ENCODE data around the gene UBE2L6. TPM values are rescaled to one million over a fixed set of nuclear protein-coding genes. Genes with fewer than 3 reads are reported as not detected.
"Not testable (repeated sequence)": the region's sequence is repeated elsewhere in the genome, so short reads cannot be mapped to it uniquely, and the experiment has no call there.

The UBE2L6 gene
- polyA plus RNA-seq, 3 donors from 2014 or later = 310 to 706 (median 354) TPM

DNA sequence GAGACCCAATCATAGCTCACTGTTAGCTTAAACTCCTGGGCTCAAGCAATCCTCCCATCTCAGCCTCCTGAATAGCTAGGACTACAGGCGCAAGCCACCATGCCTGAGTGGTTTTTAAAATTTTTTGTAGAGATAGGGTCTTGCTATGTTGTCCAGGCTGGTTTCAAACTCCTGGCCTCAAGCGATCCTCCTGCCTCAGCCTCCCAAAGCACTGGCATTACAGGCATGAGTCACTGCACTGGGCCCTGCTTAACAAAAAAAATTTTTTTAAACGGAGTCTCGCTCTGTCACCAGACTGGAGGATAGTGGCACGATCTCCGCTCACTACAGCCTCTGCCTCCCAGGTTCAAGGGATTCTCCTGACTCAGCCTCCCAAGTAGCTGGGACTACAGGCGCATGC is 33.0 kb downstream of the UBE2L6 start:
- not testable (repeated sequence) for H3K36me3 Mint-ChIP-seq; H3K27me3 Mint-ChIP-seq (ENCODE audit: low read depth in 3 of 3); H3K4me3 Mint-ChIP-seq; H3K27ac Mint-ChIP-seq; DNase-seq; H3K9me3 Mint-ChIP-seq
- peaks cover 24 to 27% of the 10 kb centered on the region in 2 donors for H3K4me1 Mint-ChIP-seq

DNA sequence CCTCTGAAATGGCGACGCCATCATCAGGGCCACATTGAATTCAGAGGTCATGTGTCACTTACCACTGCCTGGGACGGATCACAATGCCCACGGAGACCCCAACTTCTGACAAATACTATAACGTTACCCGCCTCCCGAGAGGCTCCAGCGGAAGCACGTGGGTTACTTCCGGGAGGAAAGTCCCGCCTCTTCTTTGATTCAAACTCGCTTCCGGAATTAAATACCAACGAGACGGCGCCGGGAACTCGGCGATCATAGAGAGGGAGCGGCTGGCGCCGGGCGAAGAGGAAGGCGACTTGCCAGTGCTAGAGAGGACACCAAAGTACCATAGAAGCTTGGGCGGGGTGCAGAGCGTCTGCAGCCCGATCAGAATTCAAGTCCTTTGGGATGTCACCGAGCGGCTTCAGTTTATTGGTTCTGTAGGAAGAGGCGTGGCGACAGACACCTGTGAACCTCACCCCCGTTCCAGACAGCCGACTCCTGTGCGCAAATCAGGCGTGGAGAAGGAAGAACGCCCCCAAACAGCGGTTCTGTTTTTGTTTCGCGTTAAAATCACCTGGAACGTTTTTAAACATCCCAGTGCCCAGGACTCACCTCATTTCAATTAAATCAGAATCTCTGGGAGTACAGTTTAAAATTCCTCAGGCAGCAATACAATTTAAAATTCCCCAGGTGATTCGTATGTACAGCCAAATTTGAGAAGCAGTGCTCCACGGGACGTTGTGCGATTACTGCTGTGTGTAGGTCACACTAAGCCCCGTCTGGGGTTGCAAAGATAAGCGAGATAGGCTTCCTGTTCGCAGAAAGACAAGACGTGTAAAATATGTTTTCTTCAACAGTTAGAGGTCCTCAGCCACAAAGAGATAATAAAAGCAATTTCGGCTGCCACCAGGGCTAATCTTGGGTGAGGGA is 36.6 kb downstream of the UBE2L6 start, which contains the start of gene TIMM10:
Gene TIMM10, minus strand, starts transcription at position 159 of the 912 bp plus-strand sequence. CDS start 565 bp downstream, outside the sequence.
- Mint-ChIP-seq H3K27me3 (ENCODE audit: low read depth in 3 of 3) (peaks cover 0 to 8% (median 2%) of the 10 kb centered on the region in 3 donors), H3K36me3 (no peaks in the 10 kb centered on the region), H3K9me3 (no peaks in the 10 kb centered on the region), H3K4me3 (peak within 1 kb of the TSS; percentile 94 to 98 (median 96)), H3K4me1 (peaks cover 27 to 38% of the 10 kb centered on the region in 2 donors), H3K27ac (peak within 1 kb of the TSS; percentile 92 to 99 (median 98))
- peak; percentile 89 to 91 (median 90) for DNase-seq

- Mint-ChIP-seq H3K27me3 (ENCODE audit: low read depth in 3 of 3) (peaks cover 0 to 6% (median 2%) of the 10 kb centered on the region in 3 donors), H3K36me3 (no peaks in the 10 kb centered on the region), H3K4me3 (peak overlapping the region; percentile 94 to 98 (median 96)), H3K9me3 (no peaks in the 10 kb centered on the region), H3K27ac (peak overlapping the region; percentile 92 to 99 (median 98)), H3K4me1 (peaks cover 27 to 38% of the 10 kb centered on the region in 2 donors)
- DNase-seq = no peak
These were observed 37.3 kb downstream of the UBE2L6 start for GRCh38 chr11:57530215-57530595.

DNA sequence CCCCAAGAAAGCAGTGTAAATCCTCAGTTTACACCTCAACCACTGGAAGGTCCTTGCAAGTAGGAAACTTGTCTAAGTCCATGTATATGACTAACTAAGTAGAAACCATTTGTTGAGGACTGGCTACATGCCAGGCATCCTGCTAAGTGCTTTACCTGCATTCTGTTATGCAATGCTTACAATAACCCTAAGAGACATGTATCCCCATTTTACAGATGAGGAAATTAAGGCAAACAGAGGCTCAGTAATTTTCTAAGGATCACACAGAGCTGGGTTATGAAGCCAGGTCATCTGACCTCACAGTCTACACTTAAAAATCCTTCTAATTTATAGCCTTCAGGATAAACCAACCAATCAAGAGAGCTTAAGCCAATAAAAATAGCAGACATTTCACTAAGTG is 38.5 kb downstream of the UBE2L6 start:
- Mint-ChIP-seq H3K27ac (peak overlapping the region in 4 of 6 donors; percentile 11 to 97 (median 49)), H3K4me1 (peaks cover 27 to 38% of the 10 kb centered on the region in 2 donors), H3K4me3 (peak overlapping the region in 2 of 5 donors; percentile 18 to 27), H3K9me3 (no peaks in the 10 kb centered on the region), H3K36me3 (no peaks in the 10 kb centered on the region), H3K27me3 (ENCODE audit: low read depth in 3 of 3) (peaks cover 0 to 6% (median 2%) of the 10 kb centered on the region in 3 donors)
- no peak for DNase-seq

DNA sequence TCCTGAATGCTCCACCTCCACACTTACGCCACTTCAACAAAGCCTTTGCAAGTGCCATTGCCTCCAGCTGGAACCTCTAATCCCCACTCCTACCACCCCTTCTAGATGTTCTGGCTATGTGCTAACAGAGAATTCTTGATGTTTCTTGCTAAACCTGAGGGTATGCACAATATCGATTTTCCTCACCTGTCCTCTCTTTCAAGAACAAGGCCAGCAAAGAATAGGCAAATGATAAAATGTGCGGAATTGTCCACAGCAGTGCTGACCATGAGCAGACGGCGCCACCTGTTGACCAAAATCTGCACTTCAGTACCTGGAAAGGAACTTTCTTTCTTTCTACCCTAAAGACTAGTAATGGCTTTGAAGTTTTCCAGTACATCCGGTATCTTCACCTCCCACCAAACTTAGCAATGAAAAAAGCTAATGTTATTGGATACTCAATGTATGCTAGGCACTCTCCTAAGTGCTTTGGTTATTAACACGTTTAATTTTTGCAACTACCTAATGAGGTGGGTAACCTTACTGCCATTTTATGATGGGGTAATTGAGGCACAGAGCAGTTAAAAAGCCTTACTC is 40.3 kb downstream of the UBE2L6 start:
- no peaks in the 10 kb centered on the region for H3K9me3 Mint-ChIP-seq
- H3K4me3 Mint-ChIP-seq = no peak overlapping the region
- peaks cover 27 to 37% of the 10 kb centered on the region in 2 donors for H3K4me1 Mint-ChIP-seq
- H3K27me3 Mint-ChIP-seq (ENCODE audit: low read depth in 3 of 3) = peaks cover 0 to 8% (median 2%) of the 10 kb centered on the region in 3 donors
- peak; percentile 53 to 63 (median 60) for DNase-seq
- no peaks in the 10 kb centered on the region for H3K36me3 Mint-ChIP-seq
- H3K27ac Mint-ChIP-seq = peak overlapping the region in 2 of 6 donors; percentile 21 to 41

- Mint-ChIP-seq H3K27ac (no peak overlapping the region), H3K4me3 (no peak overlapping the region), H3K27me3 (ENCODE audit: low read depth in 3 of 3) (peaks cover 2 to 3% (median 2%) of the 10 kb centered on the region in 3 donors)
These were observed 44.1 kb downstream of the UBE2L6 start for GRCh38 chr11:57523419-57523818.

DNA sequence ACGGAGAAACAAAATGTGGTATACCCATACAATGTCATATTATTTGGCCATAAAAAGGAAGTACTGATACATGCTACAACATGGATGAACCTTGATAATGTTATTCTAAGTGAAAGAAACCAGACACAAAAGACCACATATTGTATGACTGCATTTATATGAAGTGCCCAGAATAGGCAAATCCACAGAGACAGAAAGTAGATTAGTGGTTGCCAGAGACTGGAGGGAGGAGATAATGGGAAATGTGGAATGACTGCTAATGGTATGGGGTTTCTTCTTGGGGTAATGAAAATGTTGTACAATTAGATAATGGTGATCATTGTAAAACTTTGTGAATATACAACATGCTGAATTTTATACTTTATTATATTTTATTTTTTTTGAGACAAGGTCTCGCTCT is 46.4 kb downstream of the UBE2L6 start:
- Mint-ChIP-seq H3K4me3 (no peak overlapping the region), H3K27me3 (ENCODE audit: low read depth in 3 of 3) (peaks cover 2 to 5% (median 2%) of the 10 kb centered on the region in 3 donors), H3K27ac (no peak overlapping the region), H3K36me3 (no peaks in the 10 kb centered on the region), H3K4me1 (peaks cover 2% of the 10 kb centered on the region in 2 donors), H3K9me3 (no peaks in the 10 kb centered on the region)
- DNase-seq = no peak

More at GRCh38 chr11:57523419-57523818, 44.1 kb downstream of the UBE2L6 start:
- Mint-ChIP-seq H3K36me3 (no peaks in the 10 kb centered on the region), H3K4me1 (peaks cover 2 to 8% of the 10 kb centered on the region in 2 donors), H3K9me3 (no peaks in the 10 kb centered on the region)
- no peak for DNase-seq

GRCh38 chr11:57516061-57516443 is 51.4 kb downstream of the UBE2L6 start:
- Mint-ChIP-seq H3K4me3 (peak overlapping the region; percentile 90 to 98 (median 97)), H3K36me3 (no peaks in the 10 kb centered on the region), H3K9me3 (no peaks in the 10 kb centered on the region), H3K27me3 (ENCODE audit: low read depth in 3 of 3) (peaks cover 0 to 9% (median 9%) of the 10 kb centered on the region in 3 donors), H3K4me1 (peaks cover 22 to 23% of the 10 kb centered on the region in 2 donors), H3K27ac (peak overlapping the region in 5 of 6 donors; percentile 13 to 76 (median 71))
- DNase-seq = no peak

DNA sequence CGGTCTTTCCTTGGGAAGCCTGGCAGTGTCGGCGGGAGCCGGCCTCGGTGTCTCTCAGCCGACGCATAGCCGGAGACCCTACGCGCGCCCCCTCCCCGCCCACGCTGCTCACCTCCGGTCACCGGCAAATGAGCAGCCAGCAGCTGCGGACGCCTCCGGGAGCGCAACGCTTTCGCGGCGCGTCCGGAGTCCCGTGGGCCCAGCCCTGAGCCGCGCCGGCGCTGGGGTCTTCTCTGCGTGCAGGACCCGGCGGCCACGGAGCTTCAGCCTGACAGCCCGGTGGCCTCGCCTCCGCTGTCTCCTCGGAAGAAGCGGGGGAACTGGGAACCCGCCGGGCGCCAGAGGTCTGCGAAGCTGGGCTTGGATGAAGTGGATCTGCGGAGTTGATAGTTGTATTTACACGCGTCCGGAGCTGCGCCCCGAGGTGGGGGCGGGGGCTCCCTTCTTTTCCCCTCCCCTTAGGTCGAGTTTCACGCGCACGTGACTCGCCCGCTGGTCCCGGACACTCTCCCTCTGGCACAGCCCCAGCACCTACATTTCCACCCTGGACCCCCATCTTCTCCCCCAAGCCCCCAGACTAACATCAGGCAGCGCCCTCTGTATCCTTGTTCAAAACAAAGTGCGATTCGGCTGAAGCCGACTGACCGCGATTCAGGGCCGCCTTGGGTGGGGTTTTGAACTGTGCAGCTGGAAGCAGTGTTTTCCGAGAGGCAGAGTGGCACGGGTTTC is 52.0 kb downstream of the UBE2L6 start, which contains the start of gene SLC43A1:
Gene SLC43A1, minus strand, starts transcription at position 371 of the 729 bp plus-strand sequence. CDS start 1,591 bp downstream, outside the sequence.
- Mint-ChIP-seq H3K9me3 (no peaks in the 10 kb centered on the region), H3K27me3 (ENCODE audit: low read depth in 3 of 3) (peaks cover 0 to 9% (median 9%) of the 10 kb centered on the region in 3 donors), H3K36me3 (no peaks in the 10 kb centered on the region), H3K4me1 (peaks cover 22 to 23% of the 10 kb centered on the region in 2 donors), H3K27ac (peak within 1 kb of the TSS; percentile 61 to 91 (median 72)), H3K4me3 (peak within 1 kb of the TSS; percentile 95 to 98 (median 97))
- peak; percentile 16 to 28 (median 26) for DNase-seq

GRCh38 chr11:57514538-57515331 is 52.7 kb downstream of the UBE2L6 start:
- Mint-ChIP-seq H3K36me3 (no peaks in the 10 kb centered on the region), H3K27ac (peak overlapping the region; percentile 61 to 91 (median 70)), H3K9me3 (no peaks in the 10 kb centered on the region), H3K4me3 (peak overlapping the region; percentile 95 to 98 (median 97)), H3K4me1 (peaks cover 22 to 23% of the 10 kb centered on the region in 2 donors), H3K27me3 (ENCODE audit: low read depth in 3 of 3) (peaks cover 0 to 9% (median 9%) of the 10 kb centered on the region in 3 donors)
- DNase-seq = peak; percentile 49 to 60 (median 58)

GRCh38 chr11:57513911-57514537 is 53.4 kb downstream of the UBE2L6 start:
- no peaks in the 10 kb centered on the region for H3K36me3 Mint-ChIP-seq
- H3K27ac Mint-ChIP-seq = peak overlapping the region; percentile 36 to 81 (median 64)
- H3K9me3 Mint-ChIP-seq = no peaks in the 10 kb centered on the region
- peak in 2 of 3 donors; percentile 14 to 18 for DNase-seq
- peak overlapping the region; percentile 95 to 98 (median 97) for H3K4me3 Mint-ChIP-seq
- H3K27me3 Mint-ChIP-seq (ENCODE audit: low read depth in 3 of 3) = peaks cover 0 to 10% (median 7%) of the 10 kb centered on the region in 3 donors
- H3K4me1 Mint-ChIP-seq = peaks cover 22 to 23% of the 10 kb centered on the region in 2 donors

DNA sequence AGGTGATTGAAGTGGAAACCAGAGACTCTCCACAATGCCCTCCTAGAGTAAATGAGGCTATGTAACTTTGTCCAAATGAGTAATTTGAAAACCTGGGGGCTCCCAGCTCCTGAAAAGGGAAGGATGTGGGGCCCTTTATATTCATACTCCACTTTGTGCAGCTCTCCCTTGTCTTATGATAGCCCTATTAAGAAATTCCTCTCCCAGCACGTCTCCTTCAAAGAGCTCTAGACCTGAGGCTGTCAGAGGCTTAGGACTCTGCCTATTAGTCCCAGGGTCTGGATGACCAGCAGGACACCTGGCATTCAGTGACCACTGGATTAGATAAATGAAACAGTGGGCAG is 54.0 kb downstream of the UBE2L6 start:
- Mint-ChIP-seq H3K9me3 (no peaks in the 10 kb centered on the region), H3K4me1 (peaks cover 22 to 23% of the 10 kb centered on the region in 2 donors), H3K27me3 (ENCODE audit: low read depth in 3 of 3) (peaks cover 0 to 11% (median 7%) of the 10 kb centered on the region in 3 donors), H3K36me3 (no peaks in the 10 kb centered on the region), H3K4me3 (peak overlapping the region; percentile 67 to 95 (median 77)), H3K27ac (peak overlapping the region in 3 of 6 donors; percentile 49 to 81 (median 72))
- DNase-seq = no peak

All from immature natural killer cell (primary cell).